Measurements from ENCODE around the gene TSPYL6. TPM values are rescaled to one million over a fixed set of nuclear protein-coding genes. Genes with fewer than 3 reads are reported as not detected.

TSPYL6 gene
- total RNA-seq, 1 donor from 2014 or later, result not detected

- no peak for DNase-seq (ENCODE audit: low read depth in 2 of 2)
Measured at GRCh38 chr2:54258166-54258565, 2.1 kb upstream of the TSPYL6 start.

- DNase-seq (ENCODE audit: low read depth in 2 of 2), result no peak
Measured at GRCh38 chr2:54255230-54256090, 569 bp downstream of the TSPYL6 start.

- DNase-seq (ENCODE audit: low read depth in 2 of 2), result peak in 1 of 2 donors; percentile 5
Measured at GRCh38 chr2:54254180-54254579, 1.8 kb downstream of the TSPYL6 start.

GRCh38 chr2:54249629-54250028 lies 6.4 kb downstream of the TSPYL6 start:
- no peak for DNase-seq (ENCODE audit: low read depth in 2 of 2)

GRCh38 chr2:54247115-54247514 lies 8.9 kb downstream of the TSPYL6 start:
- DNase-seq (ENCODE audit: low read depth in 2 of 2), result no peak

- DNase-seq (ENCODE audit: low read depth in 2 of 2), result no peak
Measured at GRCh38 chr2:54240515-54241469, 15.2 kb downstream of the TSPYL6 start.

GRCh38 chr2:54239427-54239826 lies 16.6 kb downstream of the TSPYL6 start:
- no peak for DNase-seq (ENCODE audit: low read depth in 2 of 2)

GRCh38 chr2:54237428-54237827 lies 18.6 kb downstream of the TSPYL6 start:
- no peak for DNase-seq (ENCODE audit: low read depth in 2 of 2)

GRCh38 chr2:54233832-54234649 lies 22.0 kb downstream of the TSPYL6 start:
- DNase-seq (ENCODE audit: low read depth in 2 of 2), result no peak

GRCh38 chr2:54228945-54229344 lies 27.1 kb downstream of the TSPYL6 start:
- no peak for DNase-seq (ENCODE audit: low read depth in 2 of 2)

- no peak for DNase-seq (ENCODE audit: low read depth in 2 of 2)
Measured at GRCh38 chr2:54227798-54228197, 28.2 kb downstream of the TSPYL6 start.

- DNase-seq (ENCODE audit: low read depth in 2 of 2), result peak in 1 of 2 donors; percentile 68
Measured at GRCh38 chr2:54226260-54226659, 29.8 kb downstream of the TSPYL6 start.

- DNase-seq (ENCODE audit: low read depth in 2 of 2), result no peak
Measured at GRCh38 chr2:54224997-54225396, 31.0 kb downstream of the TSPYL6 start.

GRCh38 chr2:54213082-54213481 lies 42.9 kb downstream of the TSPYL6 start:
- no peak for DNase-seq (ENCODE audit: low read depth in 2 of 2)

- no peak for DNase-seq (ENCODE audit: low read depth in 2 of 2)
Measured at GRCh38 chr2:54212456-54212855, 43.6 kb downstream of the TSPYL6 start.

GRCh38 chr2:54209379-54209778 lies 46.6 kb downstream of the TSPYL6 start:
- no peak for DNase-seq (ENCODE audit: low read depth in 2 of 2)

GRCh38 chr2:54208364-54209240 lies 47.4 kb downstream of the TSPYL6 start:
- DNase-seq (ENCODE audit: low read depth in 2 of 2), result peak; percentile 39 to 40

- peak in 1 of 2 donors; percentile 49 for DNase-seq (ENCODE audit: low read depth in 2 of 2)
Measured at GRCh38 chr2:54207666-54208195, 48.3 kb downstream of the TSPYL6 start.

- peak; percentile 68 to 73 for DNase-seq (ENCODE audit: low read depth in 2 of 2)
Measured at GRCh38 chr2:54206596-54206995, 49.4 kb downstream of the TSPYL6 start.

GRCh38 chr2:54204476-54204875 lies 51.6 kb downstream of the TSPYL6 start:
- DNase-seq (ENCODE audit: low read depth in 2 of 2), result no peak
